ENCODE results near the gene GSTT2B. TPM values are rescaled to one million over a fixed set of nuclear protein-coding genes. Genes with fewer than 3 reads are reported as not detected.
"Not testable (repeated sequence)": the region's sequence is repeated elsewhere in the genome, so short reads cannot be mapped to it uniquely, and the experiment has no call there.

GSTT2B gene
- total and polyA plus RNA-seq, 2 donors (not counting 1 experiment from before 2014, with no cell fraction given): not detected

DNA sequence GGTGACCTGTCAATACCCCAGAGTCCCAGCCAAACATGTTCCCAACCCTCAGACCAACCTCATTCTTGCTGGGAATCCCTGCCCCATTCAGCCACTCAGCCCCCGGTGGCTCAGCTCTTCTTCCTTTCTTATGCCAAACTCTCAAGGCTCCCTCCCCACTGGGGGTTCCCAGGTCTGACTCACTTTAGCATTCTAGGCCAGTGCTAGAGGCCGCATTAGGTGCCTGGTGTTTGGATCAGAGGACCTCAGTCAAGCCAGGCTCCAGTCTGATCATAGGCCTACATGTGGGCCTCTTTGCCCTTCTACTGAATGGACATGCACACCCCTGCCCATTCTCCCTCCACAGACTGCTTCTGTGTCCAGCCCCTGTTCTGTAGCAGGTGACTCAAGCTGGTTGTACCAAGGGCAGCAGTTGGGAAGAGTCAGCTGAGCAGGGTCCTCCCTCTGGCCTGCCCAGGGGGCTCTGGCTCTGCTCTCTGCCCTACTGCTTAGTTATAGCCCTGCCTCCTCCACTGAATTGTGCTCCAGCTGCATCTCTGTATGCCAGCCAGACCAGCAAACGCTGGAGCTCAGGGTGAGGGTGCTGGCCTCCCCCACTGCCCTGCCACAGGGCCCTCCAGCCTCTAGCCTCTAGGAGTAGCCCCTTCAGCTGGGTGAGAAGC is 28.7 kb upstream of the GSTT2B start:
- H3K36me3 ChIP-seq (replicated peaks in 1 of 2; ENCODE audit: control extremely low read depth in 1 of 2, control insufficient read depth in 1 of 2, extremely low read depth in 1 of 2, insufficient read depth in 2 of 2, low read length in 1 of 2); H3K27ac ChIP-seq (ENCODE audit: low read length in 2 of 2); H3K9me3 ChIP-seq (ENCODE audit: control extremely low read depth in 1 of 3, control insufficient read depth in 2 of 3, insufficient read depth in 1 of 3, low read length in 2 of 3); ATAC-seq (ENCODE audit: low read depth); H3K4me2 ChIP-seq (replicated peaks; ENCODE audit: low read depth, low read length, poor library complexity, severe bottlenecking); H3K79me2 ChIP-seq (ENCODE audit: control insufficient read depth, insufficient read depth, low read length); intact Hi-C loops (cut with micrococcal nuclease); H3K9ac ChIP-seq (ENCODE audit: low read length); CTCF ChIA-PET; H3K4me1 ChIP-seq (ENCODE audit: control insufficient read depth in 2 of 2, insufficient read depth in 2 of 2, low read length in 2 of 2); H2AFZ ChIP-seq (ENCODE audit: insufficient read depth, low read depth, low read length, poor library complexity, severe bottlenecking); POLR2A ChIA-PET; H3K27ac Mint-ChIP-seq; H3K4me1 Mint-ChIP-seq; H3K9me3 Mint-ChIP-seq (ENCODE audit: insufficient read depth); H4K20me1 ChIP-seq (ENCODE audit: control insufficient read depth, insufficient read depth, low read length, poor library complexity, severe bottlenecking); H3K27me3 ChIP-seq (replicated peaks in 1 of 4; ENCODE audit: control extremely low read depth in 1 of 4, control insufficient read depth in 3 of 4, insufficient read depth in 4 of 4, low read length in 3 of 4); H3K4me3 ChIP-seq (ENCODE audit: control extremely low read depth in 1 of 5, extremely low read depth in 1 of 5, insufficient read depth in 1 of 5, low read depth in 2 of 5, low read length in 4 of 5); H3K4me3 Mint-ChIP-seq; H3K27me3 Mint-ChIP-seq: not testable (repeated sequence)
- WGBS (ENCODE audit: insufficient coverage): 85% methylated on average over 1 of the region's 3 CpGs
- DNase-seq: peak; percentile 0

DNA sequence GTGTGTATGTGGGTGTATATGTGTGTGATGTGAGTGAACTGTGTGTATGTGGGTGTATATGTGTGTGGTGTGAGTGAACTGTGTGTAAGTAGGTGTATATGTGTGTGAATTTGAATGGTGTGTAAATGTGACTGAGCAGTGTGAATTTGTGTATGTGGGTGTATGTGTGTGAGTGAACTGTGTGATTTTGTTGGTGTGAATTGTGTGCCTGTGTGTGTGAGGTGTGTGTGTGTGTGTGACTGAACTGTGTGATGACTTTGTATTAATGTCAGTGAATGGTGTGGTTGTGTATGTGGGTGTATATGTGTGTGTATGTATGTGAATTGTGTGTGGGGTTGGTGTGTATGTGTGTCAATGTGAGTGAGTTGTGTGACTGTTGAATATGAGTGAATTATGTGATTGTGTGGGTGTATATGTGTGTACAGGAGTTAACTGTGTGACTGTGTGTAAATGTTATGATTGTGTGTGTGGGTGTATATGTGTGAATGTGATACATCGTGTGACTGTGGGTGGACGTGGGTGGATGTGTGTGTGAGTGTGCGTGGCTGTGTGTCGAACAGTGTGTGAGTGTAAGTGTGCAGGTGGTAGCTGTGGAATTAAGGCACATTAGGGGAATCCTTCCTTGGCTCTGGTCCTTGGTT is 25.7 kb upstream of the GSTT2B start:
- H3K9me3 ChIP-seq (ENCODE audit: control extremely low read depth in 1 of 3, control insufficient read depth in 2 of 3, insufficient read depth in 1 of 3, low read length in 2 of 3); H3K4me3 Mint-ChIP-seq; H3K27ac Mint-ChIP-seq; H3K27me3 Mint-ChIP-seq; H3K79me2 ChIP-seq (ENCODE audit: control insufficient read depth, insufficient read depth, low read length); H3K9me3 Mint-ChIP-seq (ENCODE audit: insufficient read depth); H3K4me1 ChIP-seq (ENCODE audit: control insufficient read depth in 2 of 2, insufficient read depth in 2 of 2, low read length in 2 of 2); H2AFZ ChIP-seq (ENCODE audit: insufficient read depth, low read depth, low read length, poor library complexity, severe bottlenecking); CTCF ChIA-PET; H3K4me3 ChIP-seq (ENCODE audit: control extremely low read depth in 1 of 5, extremely low read depth in 1 of 5, insufficient read depth in 1 of 5, low read depth in 2 of 5, low read length in 4 of 5); POLR2A ChIA-PET; ATAC-seq (ENCODE audit: low read depth); DNase-seq; intact Hi-C loops (cut with micrococcal nuclease); H3K9ac ChIP-seq (ENCODE audit: low read length); H3K4me1 Mint-ChIP-seq; H3K27ac ChIP-seq (ENCODE audit: low read length in 2 of 2); H3K36me3 ChIP-seq (replicated peaks in 1 of 2; ENCODE audit: control extremely low read depth in 1 of 2, control insufficient read depth in 1 of 2, extremely low read depth in 1 of 2, insufficient read depth in 2 of 2, low read length in 1 of 2); H3K27me3 ChIP-seq (replicated peaks in 1 of 4; ENCODE audit: control extremely low read depth in 1 of 4, control insufficient read depth in 3 of 4, insufficient read depth in 4 of 4, low read length in 3 of 4); H4K20me1 ChIP-seq (ENCODE audit: control insufficient read depth, insufficient read depth, low read length, poor library complexity, severe bottlenecking); H3K4me2 ChIP-seq (replicated peaks; ENCODE audit: low read depth, low read length, poor library complexity, severe bottlenecking): not testable (repeated sequence)
- 80% methylated on average over 4 of the region's 4 CpGs for WGBS (ENCODE audit: insufficient coverage)

DNA sequence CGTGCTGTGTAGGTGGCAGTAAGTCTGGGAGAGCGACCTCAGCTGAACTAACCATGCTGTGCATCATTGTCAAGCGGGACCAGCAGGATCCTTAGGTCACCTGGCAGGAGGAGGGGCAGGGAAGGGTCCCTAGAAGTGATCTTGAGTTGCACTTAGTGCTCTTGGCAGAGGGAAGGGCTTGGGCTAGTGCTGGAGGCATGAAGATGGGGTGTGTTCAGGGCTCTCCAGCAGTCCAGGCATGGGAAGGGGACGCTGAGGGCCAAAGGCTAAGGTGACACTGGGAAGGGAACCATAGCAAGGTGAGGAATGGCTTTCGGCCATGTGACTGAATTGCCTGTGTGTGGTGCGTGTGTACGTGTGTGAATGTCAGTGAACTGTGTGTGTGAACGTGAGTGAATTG is 25.1 kb upstream of the GSTT2B start:
- H3K79me2 ChIP-seq (ENCODE audit: control insufficient read depth, insufficient read depth, low read length); H3K27me3 ChIP-seq (replicated peaks in 1 of 4; ENCODE audit: control extremely low read depth in 1 of 4, control insufficient read depth in 3 of 4, insufficient read depth in 4 of 4, low read length in 3 of 4); H3K9ac ChIP-seq (ENCODE audit: low read length); intact Hi-C loops (cut with micrococcal nuclease); H3K4me3 ChIP-seq (ENCODE audit: control extremely low read depth in 1 of 5, extremely low read depth in 1 of 5, insufficient read depth in 1 of 5, low read depth in 2 of 5, low read length in 4 of 5); H3K27ac Mint-ChIP-seq; H3K27me3 Mint-ChIP-seq; H3K36me3 ChIP-seq (replicated peaks in 1 of 2; ENCODE audit: control extremely low read depth in 1 of 2, control insufficient read depth in 1 of 2, extremely low read depth in 1 of 2, insufficient read depth in 2 of 2, low read length in 1 of 2); ATAC-seq (ENCODE audit: low read depth); POLR2A ChIA-PET; H3K9me3 Mint-ChIP-seq (ENCODE audit: insufficient read depth); H2AFZ ChIP-seq (ENCODE audit: insufficient read depth, low read depth, low read length, poor library complexity, severe bottlenecking); DNase-seq; H3K4me1 Mint-ChIP-seq; H3K9me3 ChIP-seq (ENCODE audit: control extremely low read depth in 1 of 3, control insufficient read depth in 2 of 3, insufficient read depth in 1 of 3, low read length in 2 of 3); H3K4me2 ChIP-seq (replicated peaks; ENCODE audit: low read depth, low read length, poor library complexity, severe bottlenecking); CTCF ChIA-PET; H3K27ac ChIP-seq (ENCODE audit: low read length in 2 of 2); H3K4me3 Mint-ChIP-seq; H3K4me1 ChIP-seq (ENCODE audit: control insufficient read depth in 2 of 2, insufficient read depth in 2 of 2, low read length in 2 of 2); H4K20me1 ChIP-seq (ENCODE audit: control insufficient read depth, insufficient read depth, low read length, poor library complexity, severe bottlenecking): not testable (repeated sequence)
- WGBS (ENCODE audit: insufficient coverage): 97% methylated on average over 8 of the region's 8 CpGs

Data from B cell (primary cell).